PFSK-1 (cell line): ENCODE results near the gene ELMO1.

Experiments used
- FOXP2 ChIP-seq: optimal IDR thresholded peaks from 2 replicates; pipeline ENCODE3; 2011; ENCODE audit warnings: borderline replicate concordance, control low read depth, inconsistent platforms; ENCODE audit not compliant: insufficient read depth; ENCODE audit errors: extremely low read length, extremely low read depth
- POLR2AphosphoS5 ChIP-seq: IDR thresholded peaks from 2 replicates; pipeline ENCODE4 v1.6.1; 2012; ENCODE audit warnings: low read depth, mild to moderate bottlenecking, control low read depth, low read length, moderate library complexity
- REST ChIP-seq, 2 experiments: IDR thresholded peaks; 2 replicates each; pipeline versions ENCODE4 v1.6.1 to v1.8.0; 2011 to 2012; ENCODE audit warnings: low read depth in 2 of 2, low read length in 2 of 2, control low read depth in 1 of 2, inconsistent platforms in 1 of 2, mild to moderate bottlenecking in 1 of 2, moderate library complexity in 1 of 2; ENCODE audit not compliant: insufficient read depth in 1 of 2
- SIN3A ChIP-seq: IDR thresholded peaks from 2 replicates; pipeline ENCODE4 v1.6.1; 2012; ENCODE audit warnings: mild to moderate bottlenecking, low read length, moderate library complexity, borderline replicate concordance; ENCODE audit not compliant: insufficient read depth
- TAF1 ChIP-seq: IDR thresholded peaks from 2 replicates; pipeline ENCODE4 v1.6.1; 2012; ENCODE audit warnings: low read length, control low read depth, borderline replicate concordance; ENCODE audit not compliant: insufficient read depth

- no peak for TF ChIP-seq POLR2AphosphoS5
- TF ChIP-seq REST (IDR thresholded peaks at IDR 0.05; ENCODE audit: insufficient read depth in 1 of 2, low read depth in 2 of 2, low read length in 2 of 2), result no peak
- TF ChIP-seq TAF1, result no peak
- TF ChIP-seq SIN3A, result no peak
- no peak for TF ChIP-seq FOXP2
Measured at GRCh38 chr7:37160656-37161055, 288.0 kb downstream of the ELMO1 start.
